Activated CD4-positive, alpha-beta memory T cell treated with anti-CD3 and anti-CD28 coated beads, Interleukin-2, amount 10 ng/mL, durations not matched to agents 7 days and 5 days (primary cell): Measurements from ENCODE around the gene AQP10. TPM values are rescaled to one million over a fixed set of nuclear protein-coding genes. Genes with fewer than 3 reads are reported as not detected.
A peak's percentile ranks its signal among the peaks of the same experiment; 100 is the strongest.

ENCODE experiments used
- CTCF ChIA-PET: fragments of 350-600 bp; sonication (Branson Sonifier 250); formaldehyde crosslinking; loops from one replicate; lab custom pipeline; 2021; ENCODE audit warnings: antibody characterized with exemption, inconsistent platforms; lab: Charles Lee
- POLR2A ChIA-PET: fragments of 350-600 bp; sonication (Branson Sonifier 250); formaldehyde crosslinking; loops from one replicate; lab custom pipeline; 2021; ENCODE audit warnings: antibody characterized with exemption; lab: Charles Lee
- DNase-seq: peaks from one replicate; pipeline ENCODE4 v3.0.0-alpha.2; 2020
- H3K27ac Mint-ChIP-seq: one replicate; pipeline ENCODE4 v1.8.0; 2021; ENCODE audit warnings: mild to moderate bottlenecking, mixed read lengths
- H3K27me3 Mint-ChIP-seq: one replicate; pipeline ENCODE4 v1.8.0; 2021; ENCODE audit warnings: mixed read lengths
- H3K36me3 Mint-ChIP-seq: one replicate; pipeline ENCODE4 v1.8.0; 2021; ENCODE audit warnings: low read depth, mixed read lengths
- H3K4me1 Mint-ChIP-seq: one replicate; pipeline ENCODE4 v1.8.0; 2021; ENCODE audit warnings: mixed read lengths
- H3K4me3 Mint-ChIP-seq: one replicate; pipeline ENCODE4 v1.8.0; 2021; ENCODE audit warnings: mild to moderate bottlenecking, mixed read lengths
- H3K9me3 Mint-ChIP-seq: one replicate; pipeline ENCODE4 v1.8.0; 2021; ENCODE audit warnings: mixed read lengths
- total RNA-seq, 2 experiments: library from RNA; stranded (reverse); gene quantifications; one replicate each; pipeline ENCODE4 v1.2.3, GENCODE V29; 2021

AQP10 gene
- total RNA-seq, 2 experiments from 2014 or later: not detected

DNA sequence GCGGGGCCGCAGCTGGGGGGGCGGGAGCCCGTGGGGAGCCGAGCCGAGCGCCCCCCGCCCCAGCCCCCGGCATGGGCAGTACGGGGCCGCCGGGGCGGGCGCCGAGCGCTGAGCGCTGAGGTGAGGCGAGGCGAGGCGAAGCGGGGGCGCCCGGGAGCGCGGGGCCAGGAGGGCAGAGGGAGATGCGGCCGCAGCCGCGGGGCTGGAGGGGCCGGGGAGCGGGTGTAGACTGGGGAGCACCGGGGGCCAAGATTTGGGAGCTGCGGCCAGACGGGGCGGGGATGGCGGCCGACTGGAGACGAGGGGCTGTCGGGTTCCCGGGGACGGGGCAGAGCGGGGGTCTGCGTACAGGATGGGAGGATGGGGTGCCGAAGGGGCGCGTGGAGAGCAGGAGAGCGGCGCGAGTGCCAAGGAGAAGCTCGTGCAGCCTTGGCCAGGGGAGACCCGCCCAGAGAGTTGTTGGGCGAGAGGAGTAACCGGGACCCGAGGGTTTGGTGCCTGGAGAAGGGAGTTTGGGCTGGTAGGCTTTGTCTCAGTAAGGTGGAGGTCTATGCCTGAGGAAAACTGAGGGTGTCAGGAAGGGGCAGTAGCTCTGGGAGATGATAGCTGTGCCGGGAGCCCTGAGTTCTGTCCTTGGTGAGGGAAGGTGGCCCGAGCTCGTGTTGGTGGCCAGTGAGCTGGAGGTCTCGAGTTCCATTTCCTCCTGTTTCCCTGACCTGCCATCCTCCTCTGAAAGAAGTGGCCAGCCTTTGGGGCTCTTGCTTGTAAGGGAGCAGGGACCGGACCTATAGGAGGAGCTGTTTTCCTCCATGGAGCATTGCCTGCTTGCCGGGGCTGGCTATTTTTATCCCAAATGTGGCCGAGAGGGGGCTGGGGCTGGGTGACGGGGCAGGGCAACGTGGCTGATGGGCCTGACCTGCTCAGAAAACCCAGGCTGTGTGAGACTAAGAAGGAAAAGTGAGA is 5.0 kb downstream of the AQP10 start:
- H3K4me1 Mint-ChIP-seq: peaks cover 52% of the 10 kb centered on the region
- DNase-seq: peak; percentile 54
- peak overlapping the region; percentile 89 for H3K27ac Mint-ChIP-seq
- POLR2A ChIA-PET: interaction anchor here (0.6 to 5.2 kb wide), 15 partner anchors 10 to 335 kb away, joined by 3 to 71 read pairs (median 4); partner anchors contain the start of genes HAX1, RPS27 and UBAP2L
- H3K4me3 Mint-ChIP-seq: peak overlapping the region; percentile 86
- H3K27me3 Mint-ChIP-seq: peaks cover 16% of the 10 kb centered on the region
- CTCF ChIA-PET: interaction anchor here (0.6 to 7.1 kb wide), 12 partner anchors 10 to 145 kb away, joined by 3 to 197 read pairs (median 3); partner anchors contain the start of gene HAX1
- no peaks in the 10 kb centered on the region for H3K9me3 Mint-ChIP-seq
- peaks cover 18% of the 10 kb centered on the region for H3K36me3 Mint-ChIP-seq

DNA sequence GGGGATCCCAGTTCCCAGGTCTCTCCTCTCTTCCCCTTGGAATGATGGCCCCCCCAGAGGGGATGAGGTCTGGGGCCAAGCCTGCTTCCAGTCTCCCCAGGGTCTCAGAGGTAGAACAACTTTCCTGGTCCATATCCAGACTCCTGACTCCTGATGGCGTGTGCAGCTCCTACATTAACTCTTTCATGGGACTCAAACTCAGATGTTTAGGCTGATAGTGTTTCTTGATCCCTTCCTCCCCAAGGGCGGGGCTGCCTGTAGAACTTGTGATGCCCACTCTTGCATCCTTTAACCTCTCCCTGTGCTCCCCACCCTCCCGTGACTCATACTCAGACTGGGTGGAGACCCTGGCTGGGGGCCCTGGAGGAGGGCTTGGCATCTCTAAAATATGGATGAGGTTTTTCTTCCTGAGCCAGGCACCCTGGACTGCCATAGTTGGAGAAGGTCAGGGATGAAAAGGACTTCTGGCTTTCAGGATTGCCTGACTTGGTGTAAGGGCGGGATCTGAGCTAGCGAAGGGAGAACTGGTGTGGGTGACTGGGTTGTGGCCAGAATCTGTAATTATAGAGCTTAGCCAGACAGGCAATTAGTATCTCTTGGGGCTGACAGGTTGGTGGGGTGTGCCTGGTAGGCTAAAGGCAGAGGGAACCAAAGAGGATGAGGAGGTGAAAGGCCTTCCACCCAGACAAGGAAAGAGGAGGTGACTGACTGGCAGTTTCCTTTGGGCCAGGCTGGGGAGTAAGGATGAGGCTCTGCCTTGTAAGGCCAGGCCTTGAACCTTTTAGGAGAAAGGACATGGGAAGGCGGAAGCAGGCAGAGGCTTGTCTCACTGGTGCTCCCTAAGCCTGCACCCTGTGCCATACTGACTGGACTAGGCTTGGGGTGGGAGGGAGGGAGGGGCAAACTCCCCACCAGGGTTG is 5.9 kb downstream of the AQP10 start:
- H3K4me1 Mint-ChIP-seq: peaks cover 61% of the 10 kb centered on the region

DNA sequence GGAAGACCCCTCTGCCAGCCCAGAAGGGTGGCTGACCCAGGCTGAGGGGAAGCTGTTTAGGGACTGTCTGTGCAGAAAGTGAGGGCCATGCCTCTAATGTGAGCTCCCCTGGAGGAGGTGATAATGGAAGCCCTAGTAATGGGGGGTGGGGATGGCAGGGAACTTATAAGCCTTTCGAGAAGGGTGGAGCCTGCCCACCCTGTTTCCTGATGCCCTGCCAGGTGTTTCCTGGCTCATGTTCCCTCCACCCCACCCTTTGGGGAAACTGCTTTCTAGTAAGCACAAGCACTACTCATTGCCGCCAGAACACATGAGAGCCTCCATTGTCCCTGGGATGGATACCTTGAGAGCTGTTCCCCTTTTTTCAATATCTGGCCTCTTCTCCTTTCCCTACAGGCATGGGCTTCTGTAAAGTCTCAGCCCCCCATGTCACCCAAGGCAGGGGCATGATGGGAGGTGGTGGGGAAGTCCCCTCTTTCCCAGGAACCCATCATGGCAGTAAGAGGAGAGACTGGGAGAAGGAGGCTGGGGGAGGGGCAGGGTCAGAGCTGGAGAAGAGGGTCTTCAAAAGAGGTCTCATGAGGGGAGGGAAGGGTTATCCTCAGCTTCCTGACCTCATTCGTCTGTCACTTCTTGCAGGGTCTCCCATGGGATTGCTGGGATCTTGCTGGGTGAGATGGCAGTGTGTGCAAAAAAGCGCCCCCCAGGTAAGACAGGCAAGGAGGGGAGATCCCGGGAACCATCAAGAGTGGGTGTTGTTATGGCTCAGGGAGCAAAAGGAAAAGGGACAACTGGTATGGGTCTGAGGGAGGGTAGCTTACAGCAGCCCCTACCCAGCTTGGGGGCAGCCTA is 6.8 kb downstream of the AQP10 start:
- peak overlapping the region; percentile 77 for H3K4me3 Mint-ChIP-seq
- ChIA-PET CTCF (interaction anchor here (0.6 to 7.1 kb wide), 11 partner anchors 8 to 219 kb away, joined by 3 to 197 read pairs (median 5); no protein-coding TSS in a partner anchor), POLR2A (interaction anchor here (0.7 to 5.2 kb wide), 16 partner anchors 8 to 608 kb away, joined by 3 to 71 read pairs (median 5); partner anchors contain the start of genes GATAD2B, HAX1, PMVK and UBAP2L)
- H3K27ac Mint-ChIP-seq: peak overlapping the region; percentile 89
- peaks cover 70% of the 10 kb centered on the region for H3K4me1 Mint-ChIP-seq
- H3K27me3 Mint-ChIP-seq: peaks cover 8% of the 10 kb centered on the region
- H3K9me3 Mint-ChIP-seq: no peaks in the 10 kb centered on the region
- peak; percentile 44 for DNase-seq
- H3K36me3 Mint-ChIP-seq: peaks cover 36% of the 10 kb centered on the region

More for the DNA sequence above, 5.9 kb downstream of the AQP10 start:
- H3K36me3 Mint-ChIP-seq: peaks cover 27% of the 10 kb centered on the region
- ChIA-PET CTCF (interaction anchor here (0.6 to 7.1 kb wide), 10 partner anchors 9 to 141 kb away, joined by 3 to 197 read pairs (median 4); partner anchors contain the start of gene HAX1), POLR2A (interaction anchor here (0.7 to 5.2 kb wide), 18 partner anchors 9 to 404 kb away, joined by 3 to 71 read pairs (median 4); partner anchors contain the start of genes GATAD2B, HAX1 and UBAP2L)
- H3K27me3 Mint-ChIP-seq: peaks cover 13% of the 10 kb centered on the region
- peak overlapping the region; percentile 89 for H3K27ac Mint-ChIP-seq
- peak overlapping the region; percentile 86 for H3K4me3 Mint-ChIP-seq
- H3K9me3 Mint-ChIP-seq: no peaks in the 10 kb centered on the region
- peak; percentile 41 for DNase-seq

DNA sequence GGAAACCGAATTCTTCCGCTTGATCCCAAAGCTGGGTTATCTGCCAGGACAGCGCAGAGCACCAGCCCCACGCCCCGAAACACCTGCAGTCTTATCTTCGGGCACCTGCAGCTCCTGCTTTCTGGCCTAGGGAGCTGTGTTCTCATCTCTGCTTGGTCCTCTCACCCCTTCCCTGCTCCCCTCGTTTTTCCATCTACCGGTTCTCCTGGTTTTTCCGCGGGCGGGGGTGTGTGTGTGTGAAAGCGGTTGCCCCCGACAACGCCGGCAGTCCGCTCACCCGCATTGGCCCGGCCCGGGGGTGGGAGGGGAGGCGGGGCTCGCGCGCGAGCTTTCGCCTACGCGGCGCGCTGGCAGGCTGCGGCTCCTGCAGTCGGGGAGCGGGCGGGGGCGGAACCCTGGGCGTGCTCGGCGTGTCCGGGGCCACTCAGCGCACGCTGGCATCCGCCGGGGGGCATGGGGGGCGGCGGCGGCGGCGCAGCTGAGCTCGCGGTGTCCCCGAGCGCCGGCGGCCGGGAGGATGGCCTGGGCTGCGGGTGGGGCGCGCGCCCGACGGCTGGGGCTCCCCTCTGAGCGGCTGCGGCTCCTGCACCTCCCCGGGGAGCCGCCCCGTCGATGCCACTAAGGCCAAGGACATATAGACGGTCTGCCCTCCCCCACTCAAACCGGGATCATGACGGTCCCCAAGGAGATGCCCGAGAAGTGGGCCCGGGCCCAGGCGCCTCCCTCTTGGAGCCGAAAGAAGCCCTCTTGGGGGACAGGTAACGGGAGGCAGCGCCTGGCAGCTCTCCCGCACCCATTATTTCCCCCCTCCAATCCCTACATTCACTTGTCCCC is 7.6 kb downstream of the AQP10 start:
- H3K27ac Mint-ChIP-seq: peak overlapping the region; percentile 89

DNA sequence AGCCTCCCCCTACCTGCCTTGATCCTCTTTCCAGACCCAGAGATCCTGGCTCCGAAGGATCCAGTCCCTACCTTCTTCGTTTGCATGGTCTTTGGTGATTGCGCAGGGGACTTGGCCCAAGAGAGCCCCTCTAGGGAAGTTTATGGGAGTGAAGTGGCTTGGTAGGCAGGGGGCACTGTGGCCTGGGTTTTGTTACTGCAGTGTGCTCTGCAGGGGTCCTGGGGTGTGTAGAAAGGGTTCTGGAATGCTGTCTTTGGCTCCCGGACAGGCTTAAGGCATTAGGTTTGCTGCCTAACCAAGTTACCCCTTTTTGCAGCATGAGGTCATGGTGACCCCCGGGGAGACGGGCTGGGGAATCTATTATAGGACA is 8.2 kb downstream of the AQP10 start:
- Mint-ChIP-seq H3K27me3 (peaks cover under 1% of the 10 kb centered on the region), H3K4me3 (peak overlapping the region; percentile 74), H3K27ac (peak overlapping the region; percentile 65), H3K9me3 (no peaks in the 10 kb centered on the region), H3K36me3 (peaks cover 47% of the 10 kb centered on the region), H3K4me1 (peaks cover 78% of the 10 kb centered on the region)
- CTCF ChIA-PET: interaction anchor here (0.8 to 7.1 kb wide), 6 partner anchors 6 to 137 kb away, joined by 3 to 197 read pairs (median 6); no protein-coding TSS in a partner anchor
- POLR2A ChIA-PET: interaction anchor here (0.6 to 5.2 kb wide), 5 partner anchors 13 to 845 kb away, joined by 3 to 34 read pairs (median 9); partner anchors contain the start of genes HAX1 and TRIM46
- DNase-seq: no peak

More for the DNA sequence above, 7.6 kb downstream of the AQP10 start:
- H3K4me1 Mint-ChIP-seq: peaks cover 75% of the 10 kb centered on the region
- peaks cover 5% of the 10 kb centered on the region for H3K27me3 Mint-ChIP-seq
- peak overlapping the region; percentile 77 for H3K4me3 Mint-ChIP-seq
- H3K36me3 Mint-ChIP-seq: peaks cover 43% of the 10 kb centered on the region
- CTCF ChIA-PET: interaction anchor here (0.6 to 7.1 kb wide), 10 partner anchors 7 to 218 kb away, joined by 3 to 197 read pairs (median 5); no protein-coding TSS in a partner anchor
- peak; percentile 89 for DNase-seq
- POLR2A ChIA-PET: interaction anchor here (0.6 to 5.2 kb wide), 13 partner anchors 7 to 845 kb away, joined by 3 to 71 read pairs (median 4); partner anchors contain the start of genes GATAD2B, HAX1, PMVK and TRIM46
- no peaks in the 10 kb centered on the region for H3K9me3 Mint-ChIP-seq

DNA sequence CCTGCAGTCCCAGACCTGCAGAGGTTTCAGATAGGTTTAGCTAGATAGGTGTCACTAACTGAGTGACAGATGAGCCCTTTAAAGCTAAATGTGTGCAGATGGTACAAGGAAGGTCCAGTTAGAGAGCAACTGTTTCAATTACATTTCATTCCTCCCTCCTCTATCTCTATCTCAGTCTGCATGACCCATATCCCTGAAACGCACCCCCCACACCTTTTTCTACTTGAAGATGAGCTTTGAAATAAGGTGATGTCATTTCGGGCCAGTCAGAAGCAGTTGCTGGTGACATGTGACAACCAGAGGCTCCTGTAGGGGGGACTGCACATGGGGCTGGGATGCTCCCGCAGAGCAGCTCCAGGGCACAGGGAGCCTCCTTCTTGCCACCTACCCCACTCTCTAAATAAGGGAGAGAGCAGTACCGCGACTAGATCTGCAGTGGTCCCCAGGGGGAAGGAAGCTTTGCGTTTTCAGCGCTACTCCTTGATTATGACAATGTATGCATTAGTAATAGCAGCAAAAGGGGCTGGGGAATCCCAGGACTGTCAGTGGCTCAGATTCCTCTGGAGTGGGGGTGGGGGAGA is 8.7 kb downstream of the AQP10 start:
- POLR2A ChIA-PET: interaction anchor here (1.3 to 5.2 kb wide), 4 partner anchors 12 to 844 kb away, joined by 3 to 34 read pairs (median 20); partner anchors contain the start of genes HAX1 and TRIM46
- CTCF ChIA-PET: interaction anchor here (0.8 to 2.7 kb wide), 5 partner anchors 15 to 136 kb away, joined by 3 to 12 read pairs (median 5); no protein-coding TSS in a partner anchor
- peaks cover 52% of the 10 kb centered on the region for H3K36me3 Mint-ChIP-seq
- peak overlapping the region; percentile 65 for H3K27ac Mint-ChIP-seq
- DNase-seq: no peak
- peak overlapping the region; percentile 74 for H3K4me3 Mint-ChIP-seq
- no peaks in the 10 kb centered on the region for H3K27me3 Mint-ChIP-seq
- no peaks in the 10 kb centered on the region for H3K9me3 Mint-ChIP-seq
- H3K4me1 Mint-ChIP-seq: peaks cover 78% of the 10 kb centered on the region

DNA sequence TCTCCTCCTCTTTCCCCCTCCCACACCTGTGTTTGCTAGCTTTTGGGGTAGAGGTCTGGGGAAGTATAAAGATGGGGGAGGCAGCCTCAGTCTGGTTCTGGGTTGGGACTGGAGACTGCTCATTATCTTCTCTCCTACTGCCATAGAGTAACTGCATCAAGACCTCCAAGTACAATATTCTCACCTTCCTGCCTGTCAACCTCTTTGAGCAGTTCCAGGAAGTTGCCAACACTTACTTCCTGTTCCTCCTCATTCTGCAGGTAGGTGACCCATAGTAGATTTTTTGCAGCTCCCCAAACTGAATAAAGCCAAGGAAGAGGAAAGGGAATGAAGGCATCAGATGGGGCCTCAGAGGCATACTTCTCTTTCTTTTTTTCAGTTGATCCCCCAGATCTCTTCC is 9.8 kb downstream of the AQP10 start:
- CTCF ChIA-PET: no interaction called here
- Mint-ChIP-seq H3K27me3 (no peaks in the 10 kb centered on the region), H3K4me3 (peak overlapping the region; percentile 74), H3K4me1 (peaks cover 88% of the 10 kb centered on the region), H3K9me3 (no peaks in the 10 kb centered on the region), H3K27ac (peak overlapping the region; percentile 65), H3K36me3 (peaks cover 62% of the 10 kb centered on the region)
- DNase-seq: no peak
- POLR2A ChIA-PET: interaction anchor here (1.8 to 5.2 kb wide), 3 partner anchors 11 to 58 kb away, joined by 9 to 34 read pairs (median 31); partner anchors contain the start of gene HAX1

DNA sequence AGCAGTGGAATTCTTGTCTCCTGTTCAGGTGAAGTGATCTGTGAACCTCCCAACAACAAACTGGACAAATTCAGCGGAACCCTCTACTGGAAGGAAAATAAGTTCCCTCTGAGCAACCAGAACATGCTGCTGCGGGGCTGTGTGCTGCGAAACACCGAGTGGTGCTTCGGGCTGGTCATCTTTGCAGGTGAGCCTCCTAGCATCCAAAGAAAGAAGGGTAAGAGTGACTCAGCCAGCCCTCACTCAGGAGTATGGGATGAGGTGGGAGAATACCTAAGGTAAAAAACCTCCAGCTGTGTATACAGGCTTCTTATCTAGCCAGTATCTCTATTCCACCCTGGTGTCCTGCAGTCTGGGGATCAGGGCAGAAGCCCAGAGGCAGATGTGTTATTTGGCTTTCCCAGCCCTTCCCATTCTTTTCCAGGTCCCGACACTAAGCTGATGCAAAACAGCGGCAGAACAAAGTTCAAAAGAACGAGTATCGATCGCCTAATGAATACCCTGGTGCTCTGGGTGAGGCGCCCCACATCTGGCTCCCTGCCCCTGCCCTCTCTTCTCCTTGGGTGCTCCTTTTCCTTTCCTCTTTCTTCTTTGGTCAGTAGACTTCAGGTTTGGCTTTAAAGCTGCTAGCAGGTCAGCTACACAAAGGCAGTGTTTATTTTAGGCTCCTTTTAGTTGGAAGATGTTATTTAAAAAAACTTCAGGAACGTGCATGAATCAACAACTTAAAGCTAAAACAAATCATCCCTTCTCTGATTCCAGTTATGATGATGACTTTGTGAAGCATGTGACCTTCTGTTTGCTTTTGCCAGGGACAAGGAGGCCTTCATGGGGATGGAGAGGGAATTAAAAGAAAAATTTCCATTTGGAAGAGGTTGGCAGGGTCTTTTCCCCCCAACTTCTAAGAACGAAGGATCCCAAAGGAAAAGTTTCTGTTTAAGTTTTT is 13.5 kb downstream of the AQP10 start:
- Mint-ChIP-seq H3K4me3 (no peak overlapping the region), H3K9me3 (no peaks in the 10 kb centered on the region), H3K27me3 (no peaks in the 10 kb centered on the region), H3K27ac (peak overlapping the region; percentile 81), H3K4me1 (peaks cover 89% of the 10 kb centered on the region), H3K36me3 (peaks cover 82% of the 10 kb centered on the region)
- DNase-seq: no peak
- POLR2A ChIA-PET: interaction anchor here (0.8 to 5.0 kb wide), 15 partner anchors 8 to 1948 kb away, joined by 3 to 71 read pairs (median 4); partner anchors contain the start of genes ATP8B2, HAX1, SMG5 and UBAP2L
- CTCF ChIA-PET: interaction anchor here (0.5 to 6.6 kb wide), 61 partner anchors 9 to 940 kb away, joined by 3 to 197 read pairs (median 4); partner anchors contain the start of genes AQP10, ATP8B2, HAX1 and SLC39A1
